ENCODE results near the gene FAM13A. TPM values are rescaled to one million over a fixed set of nuclear protein-coding genes. Genes with fewer than 3 reads are reported as not detected.

FAM13A gene
- polyA plus RNA-seq, 1 donor from 2014 or later: 4.0 TPM

GRCh38 chr4:88830598-88830997 lies 226.4 kb downstream of the FAM13A start:
- TF ChIP-seq RAD21 (conservative IDR thresholded peaks at IDR 0.05) (no peak), POLR2AphosphoS5 (IDR thresholded peaks at IDR 0.05) (no peak), MXI1 (conservative IDR thresholded peaks at IDR 0.05; ENCODE audit: poor library complexity, severe bottlenecking) (no peak), SMC3 (conservative IDR thresholded peaks at IDR 0.05; ENCODE audit: poor library complexity) (no peak), EP300 (conservative IDR thresholded peaks at IDR 0.05; ENCODE audit: poor library complexity, severe bottlenecking) (no peak), TAF1 (IDR thresholded peaks at IDR 0.05; ENCODE audit: low read depth) (no peak)
- TF ChIP-seq, protein P1, sequence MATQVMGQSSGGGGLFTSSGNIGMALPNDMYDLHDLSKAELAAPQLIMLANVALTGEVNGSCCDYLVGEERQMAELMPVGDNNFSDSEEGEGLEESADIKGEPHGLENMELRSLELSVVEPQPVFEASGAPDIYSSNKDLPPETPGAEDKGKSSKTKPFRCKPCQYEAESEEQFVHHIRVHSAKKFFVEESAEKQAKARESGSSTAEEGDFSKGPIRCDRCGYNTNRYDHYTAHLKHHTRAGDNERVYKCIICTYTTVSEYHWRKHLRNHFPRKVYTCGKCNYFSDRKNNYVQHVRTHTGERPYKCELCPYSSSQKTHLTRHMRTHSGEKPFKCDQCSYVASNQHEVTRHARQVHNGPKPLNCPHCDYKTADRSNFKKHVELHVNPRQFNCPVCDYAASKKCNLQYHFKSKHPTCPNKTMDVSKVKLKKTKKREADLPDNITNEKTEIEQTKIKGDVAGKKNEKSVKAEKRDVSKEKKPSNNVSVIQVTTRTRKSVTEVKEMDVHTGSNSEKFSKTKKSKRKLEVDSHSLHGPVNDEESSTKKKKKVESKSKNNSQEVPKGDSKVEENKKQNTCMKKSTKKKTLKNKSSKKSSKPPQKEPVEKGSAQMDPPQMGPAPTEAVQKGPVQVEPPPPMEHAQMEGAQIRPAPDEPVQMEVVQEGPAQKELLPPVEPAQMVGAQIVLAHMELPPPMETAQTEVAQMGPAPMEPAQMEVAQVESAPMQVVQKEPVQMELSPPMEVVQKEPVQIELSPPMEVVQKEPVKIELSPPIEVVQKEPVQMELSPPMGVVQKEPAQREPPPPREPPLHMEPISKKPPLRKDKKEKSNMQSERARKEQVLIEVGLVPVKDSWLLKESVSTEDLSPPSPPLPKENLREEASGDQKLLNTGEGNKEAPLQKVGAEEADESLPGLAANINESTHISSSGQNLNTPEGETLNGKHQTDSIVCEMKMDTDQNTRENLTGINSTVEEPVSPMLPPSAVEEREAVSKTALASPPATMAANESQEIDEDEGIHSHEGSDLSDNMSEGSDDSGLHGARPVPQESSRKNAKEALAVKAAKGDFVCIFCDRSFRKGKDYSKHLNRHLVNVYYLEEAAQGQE (IDR thresholded peaks at IDR 0.05; ENCODE audit: borderline replicate concordance): no peak
- TF ChIP-seq, protein P2, sequence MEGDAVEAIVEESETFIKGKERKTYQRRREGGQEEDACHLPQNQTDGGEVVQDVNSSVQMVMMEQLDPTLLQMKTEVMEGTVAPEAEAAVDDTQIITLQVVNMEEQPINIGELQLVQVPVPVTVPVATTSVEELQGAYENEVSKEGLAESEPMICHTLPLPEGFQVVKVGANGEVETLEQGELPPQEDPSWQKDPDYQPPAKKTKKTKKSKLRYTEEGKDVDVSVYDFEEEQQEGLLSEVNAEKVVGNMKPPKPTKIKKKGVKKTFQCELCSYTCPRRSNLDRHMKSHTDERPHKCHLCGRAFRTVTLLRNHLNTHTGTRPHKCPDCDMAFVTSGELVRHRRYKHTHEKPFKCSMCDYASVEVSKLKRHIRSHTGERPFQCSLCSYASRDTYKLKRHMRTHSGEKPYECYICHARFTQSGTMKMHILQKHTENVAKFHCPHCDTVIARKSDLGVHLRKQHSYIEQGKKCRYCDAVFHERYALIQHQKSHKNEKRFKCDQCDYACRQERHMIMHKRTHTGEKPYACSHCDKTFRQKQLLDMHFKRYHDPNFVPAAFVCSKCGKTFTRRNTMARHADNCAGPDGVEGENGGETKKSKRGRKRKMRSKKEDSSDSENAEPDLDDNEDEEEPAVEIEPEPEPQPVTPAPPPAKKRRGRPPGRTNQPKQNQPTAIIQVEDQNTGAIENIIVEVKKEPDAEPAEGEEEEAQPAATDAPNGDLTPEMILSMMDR (IDR thresholded peaks at IDR 0.05; ENCODE audit: poor library complexity, severe bottlenecking): no peak

DNA sequence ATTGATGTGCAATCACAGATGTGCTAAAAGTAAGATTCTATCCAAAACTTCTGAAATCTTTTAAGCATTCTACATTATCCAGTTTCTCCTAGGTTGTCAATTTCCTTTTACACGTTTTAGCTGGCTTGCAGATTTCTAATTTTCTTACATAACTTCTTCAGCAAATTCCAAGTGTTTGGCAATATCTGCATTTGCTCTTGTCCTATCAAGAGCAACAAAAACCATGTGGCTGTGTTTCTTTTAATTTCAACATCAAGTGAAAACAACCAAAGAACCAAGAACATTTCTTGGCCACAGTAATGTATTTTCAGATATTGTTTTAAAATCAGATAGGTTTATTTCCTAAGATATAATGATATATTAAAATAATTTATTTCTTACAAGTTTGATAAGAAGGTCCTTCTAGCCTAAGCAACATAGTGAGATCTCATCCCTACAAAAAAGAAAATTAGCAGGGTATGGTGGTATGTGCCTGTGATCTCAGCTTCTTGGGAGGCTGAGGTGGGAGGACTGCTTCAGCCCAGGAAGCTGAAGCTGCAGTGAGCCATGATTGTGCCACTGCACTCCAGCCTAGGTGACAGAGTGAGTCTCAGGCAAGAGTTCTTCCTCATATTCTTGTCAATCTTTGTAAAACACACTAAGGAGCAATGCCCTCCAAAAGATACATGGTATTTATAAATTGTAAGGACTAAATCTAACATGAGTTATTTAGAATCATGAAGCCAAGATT lies 228.0 kb downstream of the FAM13A start:
- Histone ChIP-seq H3K9me3 (ENCODE audit: low read length) (no peaks in the 10 kb centered on the region), H3K27ac (ENCODE audit: low read length) (no peak overlapping the region), H3K27me3 (ENCODE audit: insufficient read depth, low read depth, low read length) (no peaks in the 10 kb centered on the region), H3K4me2 (ENCODE audit: low read length) (no peak overlapping the region), H3K4me3 (ENCODE audit: low read length) (no peak overlapping the region), H2AFZ (ENCODE audit: low read depth, low read length) (no peak overlapping the region), H3K36me3 (ENCODE audit: insufficient read depth, low read length) (no peaks in the 10 kb centered on the region), H3K9ac (ENCODE audit: low read length) (no peak overlapping the region), H3F3A (ENCODE audit: insufficient read depth, low read length, poor library complexity, severe bottlenecking) (no peaks in the 10 kb centered on the region), H3K9me2 (ENCODE audit: insufficient read depth, low read length) (no peaks in the 10 kb centered on the region), H4K20me1 (ENCODE audit: insufficient read depth) (no peaks in the 10 kb centered on the region), H3K79me2 (replicated peaks; ENCODE audit: insufficient read depth, low read length) (no peaks in the 10 kb centered on the region)
- TF ChIP-seq POLR2AphosphoS5 (IDR thresholded peaks at IDR 0.05) (no peak), MXI1 (conservative IDR thresholded peaks at IDR 0.05; ENCODE audit: poor library complexity, severe bottlenecking) (no peak), RAD21 (conservative IDR thresholded peaks at IDR 0.05) (no peak), TAF1 (IDR thresholded peaks at IDR 0.05; ENCODE audit: low read depth) (no peak), SMC3 (conservative IDR thresholded peaks at IDR 0.05; ENCODE audit: poor library complexity) (no peak), EP300 (conservative IDR thresholded peaks at IDR 0.05; ENCODE audit: poor library complexity, severe bottlenecking) (no peak)
- TF ChIP-seq, protein P1 (IDR thresholded peaks at IDR 0.05; ENCODE audit: borderline replicate concordance): no peak
- TF ChIP-seq, protein P2 (IDR thresholded peaks at IDR 0.05; ENCODE audit: poor library complexity, severe bottlenecking): no peak

More at GRCh38 chr4:88830598-88830997, 226.4 kb downstream of the FAM13A start:
- H3K79me2 ChIP-seq (replicated peaks; ENCODE audit: insufficient read depth, low read length): no peaks in the 10 kb centered on the region
- no peaks in the 10 kb centered on the region for H3K9me3 ChIP-seq (ENCODE audit: low read length)
- H3K27me3 ChIP-seq (ENCODE audit: insufficient read depth, low read depth, low read length): no peaks in the 10 kb centered on the region
- no peaks in the 10 kb centered on the region for H4K20me1 ChIP-seq (ENCODE audit: insufficient read depth)
- no peak overlapping the region for H3K4me3 ChIP-seq (ENCODE audit: low read length)
- no peaks in the 10 kb centered on the region for H3K9me2 ChIP-seq (ENCODE audit: insufficient read depth, low read length)
- no peak overlapping the region for H2AFZ ChIP-seq (ENCODE audit: low read depth, low read length)
- no peak overlapping the region for H3K9ac ChIP-seq (ENCODE audit: low read length)
- no peak overlapping the region for H3K27ac ChIP-seq (ENCODE audit: low read length)
- H3F3A ChIP-seq (ENCODE audit: insufficient read depth, low read length, poor library complexity, severe bottlenecking): no peaks in the 10 kb centered on the region
- H3K4me2 ChIP-seq (ENCODE audit: low read length): no peak overlapping the region
- no peaks in the 10 kb centered on the region for H3K36me3 ChIP-seq (ENCODE audit: insufficient read depth, low read length)
